ENCODE measurements around the gene CYP46A1. TPM values are rescaled to one million over a fixed set of nuclear protein-coding genes. Genes with fewer than 3 reads are reported as not detected.

The CYP46A1 gene
- total and polyA plus RNA-seq, 4 donors: 0.14 to 0.92 (median 0.48) TPM

DNA sequence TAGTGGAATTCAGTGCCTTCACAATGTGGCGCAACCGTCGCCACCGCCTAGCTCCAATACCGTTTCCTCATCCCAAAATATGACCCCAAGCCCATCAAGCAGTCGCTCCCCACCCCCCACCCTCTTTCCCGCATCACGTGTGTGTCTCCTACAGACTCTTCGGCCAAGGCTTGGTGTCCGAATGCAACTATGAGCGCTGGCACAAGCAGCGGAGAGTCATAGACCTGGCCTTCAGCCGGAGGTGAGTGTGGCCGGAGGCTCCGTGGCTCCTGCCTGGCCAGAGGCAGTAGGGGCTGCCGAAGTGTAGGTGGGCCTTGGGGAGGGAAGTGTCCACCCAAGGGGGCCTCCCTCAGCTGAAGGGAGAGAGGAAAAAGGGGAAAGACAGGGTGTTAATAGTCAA is 15.8 kb downstream of the CYP46A1 start:
- no peaks in the 10 kb centered on the region for H3K4me1 ChIP-seq (ENCODE audit: control insufficient read depth in 4 of 4, insufficient read depth in 4 of 4, low read length in 3 of 4)
- H3K27me3 ChIP-seq (ENCODE audit: control insufficient read depth in 4 of 4, insufficient read depth in 4 of 4, low read length in 3 of 4): no peaks in the 10 kb centered on the region
- TF ChIP-seq YY1 (IDR thresholded peaks at IDR 0.05) (no peak), RXRA (IDR thresholded peaks at IDR 0.05) (no peak), GABPA (IDR thresholded peaks at IDR 0.05 in 1 of 2, conservative IDR thresholded peaks at IDR 0.05 in 1 of 2) (no peak), HNF4A (conservative IDR thresholded peaks at IDR 0.05) (no peak), TAF1 (conservative IDR thresholded peaks at IDR 0.05) (no peak), NR2F2 (IDR thresholded peaks at IDR 0.05) (no peak), EGR1 (IDR thresholded peaks at IDR 0.05; ENCODE audit: low read depth in 2 of 2) (no peak), SP1 (IDR thresholded peaks at IDR 0.05) (no peak)
- TF ChIP-seq, protein P1, sequence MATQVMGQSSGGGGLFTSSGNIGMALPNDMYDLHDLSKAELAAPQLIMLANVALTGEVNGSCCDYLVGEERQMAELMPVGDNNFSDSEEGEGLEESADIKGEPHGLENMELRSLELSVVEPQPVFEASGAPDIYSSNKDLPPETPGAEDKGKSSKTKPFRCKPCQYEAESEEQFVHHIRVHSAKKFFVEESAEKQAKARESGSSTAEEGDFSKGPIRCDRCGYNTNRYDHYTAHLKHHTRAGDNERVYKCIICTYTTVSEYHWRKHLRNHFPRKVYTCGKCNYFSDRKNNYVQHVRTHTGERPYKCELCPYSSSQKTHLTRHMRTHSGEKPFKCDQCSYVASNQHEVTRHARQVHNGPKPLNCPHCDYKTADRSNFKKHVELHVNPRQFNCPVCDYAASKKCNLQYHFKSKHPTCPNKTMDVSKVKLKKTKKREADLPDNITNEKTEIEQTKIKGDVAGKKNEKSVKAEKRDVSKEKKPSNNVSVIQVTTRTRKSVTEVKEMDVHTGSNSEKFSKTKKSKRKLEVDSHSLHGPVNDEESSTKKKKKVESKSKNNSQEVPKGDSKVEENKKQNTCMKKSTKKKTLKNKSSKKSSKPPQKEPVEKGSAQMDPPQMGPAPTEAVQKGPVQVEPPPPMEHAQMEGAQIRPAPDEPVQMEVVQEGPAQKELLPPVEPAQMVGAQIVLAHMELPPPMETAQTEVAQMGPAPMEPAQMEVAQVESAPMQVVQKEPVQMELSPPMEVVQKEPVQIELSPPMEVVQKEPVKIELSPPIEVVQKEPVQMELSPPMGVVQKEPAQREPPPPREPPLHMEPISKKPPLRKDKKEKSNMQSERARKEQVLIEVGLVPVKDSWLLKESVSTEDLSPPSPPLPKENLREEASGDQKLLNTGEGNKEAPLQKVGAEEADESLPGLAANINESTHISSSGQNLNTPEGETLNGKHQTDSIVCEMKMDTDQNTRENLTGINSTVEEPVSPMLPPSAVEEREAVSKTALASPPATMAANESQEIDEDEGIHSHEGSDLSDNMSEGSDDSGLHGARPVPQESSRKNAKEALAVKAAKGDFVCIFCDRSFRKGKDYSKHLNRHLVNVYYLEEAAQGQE (IDR thresholded peaks at IDR 0.05): no peak
- TF ChIP-seq, protein P2, sequence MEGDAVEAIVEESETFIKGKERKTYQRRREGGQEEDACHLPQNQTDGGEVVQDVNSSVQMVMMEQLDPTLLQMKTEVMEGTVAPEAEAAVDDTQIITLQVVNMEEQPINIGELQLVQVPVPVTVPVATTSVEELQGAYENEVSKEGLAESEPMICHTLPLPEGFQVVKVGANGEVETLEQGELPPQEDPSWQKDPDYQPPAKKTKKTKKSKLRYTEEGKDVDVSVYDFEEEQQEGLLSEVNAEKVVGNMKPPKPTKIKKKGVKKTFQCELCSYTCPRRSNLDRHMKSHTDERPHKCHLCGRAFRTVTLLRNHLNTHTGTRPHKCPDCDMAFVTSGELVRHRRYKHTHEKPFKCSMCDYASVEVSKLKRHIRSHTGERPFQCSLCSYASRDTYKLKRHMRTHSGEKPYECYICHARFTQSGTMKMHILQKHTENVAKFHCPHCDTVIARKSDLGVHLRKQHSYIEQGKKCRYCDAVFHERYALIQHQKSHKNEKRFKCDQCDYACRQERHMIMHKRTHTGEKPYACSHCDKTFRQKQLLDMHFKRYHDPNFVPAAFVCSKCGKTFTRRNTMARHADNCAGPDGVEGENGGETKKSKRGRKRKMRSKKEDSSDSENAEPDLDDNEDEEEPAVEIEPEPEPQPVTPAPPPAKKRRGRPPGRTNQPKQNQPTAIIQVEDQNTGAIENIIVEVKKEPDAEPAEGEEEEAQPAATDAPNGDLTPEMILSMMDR (IDR thresholded peaks at IDR 0.05; ENCODE audit: low read depth, low read length, missing input control): no peak
- peaks cover 0 to 3% (median 0%) of the 10 kb centered on the region in 4 donors for H3K36me3 ChIP-seq (ENCODE audit: control insufficient read depth in 4 of 4, insufficient read depth in 3 of 4, low read depth in 1 of 4, low read length in 3 of 4)
- H3K9ac ChIP-seq (ENCODE audit: low read depth in 1 of 2, low read length in 2 of 2): no peak overlapping the region
- H3K4me3 ChIP-seq (ENCODE audit: low read depth in 1 of 3, low read length in 3 of 3): no peak overlapping the region
- peaks cover 0 to 12% (median 8%) of the 10 kb centered on the region in 4 donors for H3K9me3 ChIP-seq (ENCODE audit: control insufficient read depth in 4 of 4, low read length in 3 of 4)
- no peak overlapping the region for H3K27ac ChIP-seq (ENCODE audit: low read depth in 1 of 2, low read length in 2 of 2)
- WGBS: 93% methylated on average over 16 of the region's 16 CpGs
- no peak for DNase-seq (ENCODE audit: low spot score)

DNA sequence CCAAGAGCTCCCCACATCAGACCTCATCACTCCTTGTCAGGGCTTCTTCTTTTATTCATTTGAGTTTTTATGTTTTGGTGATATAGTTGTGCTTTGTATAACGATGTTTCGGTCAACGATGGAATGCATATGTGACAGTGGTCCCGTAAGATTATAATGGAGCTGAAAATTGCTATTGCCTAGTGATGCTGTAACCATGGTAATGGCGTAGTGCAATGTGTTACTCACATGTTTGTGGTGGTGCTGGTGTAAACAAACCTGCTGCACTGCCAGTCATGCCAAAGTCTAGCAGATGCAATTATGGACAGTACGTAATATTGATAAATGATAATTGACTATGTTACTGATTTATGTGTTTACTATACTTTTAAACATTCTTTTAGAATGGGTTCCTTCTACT is 16.3 kb downstream of the CYP46A1 start:
- H3K9me3 ChIP-seq (ENCODE audit: control insufficient read depth in 4 of 4, low read length in 3 of 4): peaks cover 0 to 12% (median 8%) of the 10 kb centered on the region in 4 donors
- DNase-seq (ENCODE audit: low spot score): no peak
- H3K27me3 ChIP-seq (ENCODE audit: control insufficient read depth in 4 of 4, insufficient read depth in 4 of 4, low read length in 3 of 4): no peaks in the 10 kb centered on the region
- no peak overlapping the region for H3K9ac ChIP-seq (ENCODE audit: low read depth in 1 of 2, low read length in 2 of 2)
- no peak for TF ChIP-seq HNF4G (IDR thresholded peaks at IDR 0.05)
- TF ChIP-seq FOXA1 (IDR thresholded peaks at IDR 0.05): no peak
- TF ChIP-seq FOXA2 (IDR thresholded peaks at IDR 0.05): no peak
- TF ChIP-seq, protein P2 (IDR thresholded peaks at IDR 0.05; ENCODE audit: low read depth, low read length, missing input control): no peak
- no peak for TF ChIP-seq GABPA (IDR thresholded peaks at IDR 0.05 in 1 of 2, conservative IDR thresholded peaks at IDR 0.05 in 1 of 2)
- TF ChIP-seq RAD21 (IDR thresholded peaks at IDR 0.05): no peak
- no peak overlapping the region for H3K4me3 ChIP-seq (ENCODE audit: low read depth in 1 of 3, low read length in 3 of 3)
- peaks cover 0 to 3% (median 0%) of the 10 kb centered on the region in 4 donors for H3K36me3 ChIP-seq (ENCODE audit: control insufficient read depth in 4 of 4, insufficient read depth in 3 of 4, low read depth in 1 of 4, low read length in 3 of 4)
- 98% methylated on average over 6 of the region's 6 CpGs for WGBS
- H3K27ac ChIP-seq (ENCODE audit: low read depth in 1 of 2, low read length in 2 of 2): no peak overlapping the region
- H3K4me1 ChIP-seq (ENCODE audit: control insufficient read depth in 4 of 4, insufficient read depth in 4 of 4, low read length in 3 of 4): no peaks in the 10 kb centered on the region

Measured in liver (tissue), 9 donors.